Neuronal stem cell (in vitro differentiated cells): ENCODE results near the gene LPCAT1.

Source experiments
- DNase-seq: peaks from one replicate; pipeline ENCODE4 v3.0.0-alpha.2; 2013; ENCODE audit warnings: low spot score
- H2AFZ ChIP-seq: one replicate; pipeline ENCODE4 v1.6.1; 2013; ENCODE audit warnings: mild to moderate bottlenecking, low read length, inconsistent platforms
- H2AK5ac ChIP-seq: 2 replicates; pipeline ENCODE4 v1.6.1; 2013; ENCODE audit warnings: low read depth, mild to moderate bottlenecking, inconsistent platforms, low read length, moderate library complexity, mixed read lengths
- H2BK120ac ChIP-seq: 2 replicates; pipeline ENCODE4 v1.6.1; 2013; ENCODE audit warnings: low read depth, mild to moderate bottlenecking, inconsistent platforms, low read length, moderate library complexity, mixed read lengths
- H2BK12ac ChIP-seq: one replicate; pipeline ENCODE4 v1.6.1; 2013; ENCODE audit warnings: low read length, inconsistent platforms
- H2BK15ac ChIP-seq: 2 replicates; pipeline ENCODE4 v1.6.1; 2013; ENCODE audit warnings: mild to moderate bottlenecking, low read length, inconsistent platforms, mixed read lengths
- H2BK5ac ChIP-seq: one replicate; pipeline ENCODE4 v1.6.1; 2013; ENCODE audit warnings: inconsistent platforms, mild to moderate bottlenecking, low read length, moderate library complexity
- H3K14ac ChIP-seq: one replicate; pipeline ENCODE4 v1.6.1; 2013; ENCODE audit warnings: low read length, inconsistent platforms
- H3K18ac ChIP-seq: 2 replicates; pipeline ENCODE4 v1.6.1; 2013; ENCODE audit warnings: low read length, inconsistent platforms
- H3K23ac ChIP-seq: 2 replicates; pipeline ENCODE4 v1.6.1; 2013; ENCODE audit warnings: low read depth, mild to moderate bottlenecking, mixed read lengths, low read length, inconsistent platforms; ENCODE audit not compliant: poor library complexity
- H3K27ac ChIP-seq: replicated peaks from 3 replicates; pipeline ENCODE4 v1.5.1; 2013; ENCODE audit warnings: low read length, inconsistent platforms
- H3K27me3 ChIP-seq, 3 experiments: 2 replicates each; pipeline ENCODE4 v1.6.1; 2013; ENCODE audit warnings: low read length in 3 of 3, mild to moderate bottlenecking in 2 of 3, inconsistent platforms in 1 of 3, low read depth in 1 of 3, mixed read lengths in 1 of 3, moderate library complexity in 1 of 3; ENCODE audit not compliant: control insufficient read depth in 3 of 3, insufficient read depth in 3 of 3
- H3K36me3 ChIP-seq, 2 donors: replicated peaks in 1 of 2; 2 replicates each; pipeline ENCODE4 v1.6.1; 2013; ENCODE audit warnings: low read length in 2 of 2; ENCODE audit not compliant: control insufficient read depth in 2 of 2, insufficient read depth in 2 of 2
- H3K4ac ChIP-seq: 2 replicates; pipeline ENCODE4 v1.6.1; 2013; ENCODE audit warnings: inconsistent platforms, mild to moderate bottlenecking, low read length, moderate library complexity
- H3K4me1 ChIP-seq, 2 donors: 1 replicate in 1 of 2; 2 replicates in 1 of 2; pipeline ENCODE4 v1.6.1; 2013; ENCODE audit warnings: low read length in 2 of 2, low read depth in 1 of 2; ENCODE audit not compliant: control insufficient read depth in 2 of 2, insufficient read depth in 1 of 2
- H3K4me2 ChIP-seq: one replicate; pipeline ENCODE4 v1.6.1; 2013; ENCODE audit warnings: mild to moderate bottlenecking, low read length, inconsistent platforms; ENCODE audit not compliant: insufficient read depth, poor library complexity, severe bottlenecking
- H3K4me3 ChIP-seq, 2 donors: 2 replicates each; pipeline ENCODE4 v1.5.1; 2013; ENCODE audit warnings: low read length in 2 of 2, mild to moderate bottlenecking in 2 of 2, inconsistent platforms in 1 of 2, moderate library complexity in 1 of 2
- H3K79me1 ChIP-seq: one replicate; pipeline ENCODE4 v1.6.1; 2013; ENCODE audit warnings: low read depth, mild to moderate bottlenecking, inconsistent platforms, low read length, moderate library complexity
- H3K9ac ChIP-seq: one replicate; pipeline ENCODE4 v1.6.1; 2013; ENCODE audit warnings: mild to moderate bottlenecking, low read depth, low read length, inconsistent platforms; ENCODE audit not compliant: poor library complexity
- H3K9me3 ChIP-seq, 2 donors: replicated peaks in 1 of 2; 2 replicates each; pipeline versions ENCODE3 to v1.6.1; 2013; ENCODE audit warnings: low read length in 2 of 2, mild to moderate bottlenecking in 2 of 2, inconsistent platforms in 1 of 2, low read depth in 1 of 2, mixed read lengths in 1 of 2, moderate library complexity in 1 of 2; ENCODE audit not compliant: control insufficient read depth in 2 of 2, insufficient read depth in 1 of 2
- H4K8ac ChIP-seq: one replicate; pipeline ENCODE4 v1.6.1; 2013; ENCODE audit warnings: low read depth, mild to moderate bottlenecking, inconsistent platforms, low read length, moderate library complexity
- H4K91ac ChIP-seq: one replicate; pipeline ENCODE4 v1.6.1; 2013; ENCODE audit warnings: low read length, low read depth, mild to moderate bottlenecking, inconsistent platforms; ENCODE audit not compliant: poor library complexity
- WGBS, 2 donors: extraction: QIAGEN DNeasy Blood & Tissue Kit; methylation state at CpG; one replicate each; pipeline ENCODE4 v1.1.7; 2013; ENCODE audit warnings: missing lambda C conversion rate in 2 of 2, mixed read lengths in 1 of 2; ENCODE audit not compliant: insufficient read length in 2 of 2, insufficient replicate concordance in 1 of 2; ENCODE audit errors: extremely low coverage in 2 of 2; 5-methylcytosine and 5-hydroxymethylcytosine counted together

Gene LPCAT1

GRCh38 chr5:1474866-1475543 is 48.8 kb downstream of the LPCAT1 start:
- Histone ChIP-seq H3K9ac (peak overlapping the region; percentile 34), H2BK5ac (no peak overlapping the region), H3K4me1 (peaks cover 2 to 4% of the 10 kb centered on the region in 2 donors), H2AFZ (no peak overlapping the region), H2AK5ac (no peak overlapping the region), H3K4me3 (no peak overlapping the region), H3K14ac (no peak overlapping the region), H3K18ac (no peak overlapping the region), H3K36me3 (peaks cover 42 to 91% of the 10 kb centered on the region in 2 donors), H3K27me3 (no peaks in the 10 kb centered on the region), H3K27ac (no peak overlapping the region), H2BK120ac (no peak overlapping the region), H3K4ac (no peak overlapping the region), H4K91ac (no peak overlapping the region), H3K4me2 (no peak overlapping the region), H3K23ac (no peak overlapping the region), H2BK12ac (no peak overlapping the region), H4K8ac (no peak overlapping the region), H3K9me3 (no peaks in the 10 kb centered on the region), H2BK15ac (no peak overlapping the region), H3K79me1 (peaks cover 3% of the 10 kb centered on the region)
- WGBS, 2 donors = no CpG with 5 or more reads among the region's 24 CpGs
- no peak for DNase-seq

- peaks cover 44 to 85% of the 10 kb centered on the region in 2 donors for H3K36me3 ChIP-seq
- WGBS, 2 donors = no CpG with 5 or more reads among the region's 21 CpGs
- DNase-seq = no peak
Measured at GRCh38 chr5:1474183-1474839, 49.4 kb downstream of the LPCAT1 start.

DNA sequence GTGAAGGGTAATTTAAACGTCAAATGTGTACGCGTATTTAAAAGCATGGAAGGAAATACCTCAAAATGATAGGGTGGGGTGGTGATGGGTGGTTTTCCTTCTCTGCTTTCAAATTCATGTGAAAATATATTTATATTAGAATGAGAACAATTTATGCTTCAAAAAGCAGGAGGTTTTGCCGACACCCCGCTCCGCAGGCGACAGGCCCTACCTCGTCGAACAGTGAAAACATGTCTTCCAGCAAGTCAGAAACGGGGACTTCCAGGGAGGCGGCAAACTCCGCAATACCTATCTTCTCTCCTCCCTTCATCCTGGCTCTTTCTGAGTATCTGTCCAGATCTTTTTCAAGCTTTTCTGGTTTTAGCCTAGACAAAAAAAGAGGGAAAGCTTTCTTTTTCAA is 50.0 kb downstream of the LPCAT1 start:
- Histone ChIP-seq H3K4me1 (peaks cover 0 to 9% of the 10 kb centered on the region in 2 donors), H2BK15ac (no peak overlapping the region), H3K14ac (no peak overlapping the region), H3K9ac (no peak overlapping the region), H3K27ac (no peak overlapping the region), H2AFZ (no peak overlapping the region), H3K79me1 (peaks cover 3% of the 10 kb centered on the region), H2BK12ac (no peak overlapping the region), H2BK5ac (no peak overlapping the region), H3K4ac (no peak overlapping the region), H3K18ac (no peak overlapping the region), H4K8ac (no peak overlapping the region), H3K27me3 (no peaks in the 10 kb centered on the region), H3K4me2 (no peak overlapping the region), H3K9me3 (no peaks in the 10 kb centered on the region), H3K4me3 (no peak overlapping the region), H2BK120ac (no peak overlapping the region), H3K23ac (no peak overlapping the region), H4K91ac (no peak overlapping the region), H3K36me3 (peaks cover 44 to 80% of the 10 kb centered on the region in 2 donors), H2AK5ac (no peak overlapping the region)
- DNase-seq = no peak
- WGBS, 2 donors = no CpG with 5 or more reads among the region's 12 CpGs

More at GRCh38 chr5:1474183-1474839, 49.4 kb downstream of the LPCAT1 start:
- no peak overlapping the region for H3K4ac ChIP-seq
- no peak overlapping the region for H2BK12ac ChIP-seq
- H3K4me2 ChIP-seq = no peak overlapping the region
- no peak overlapping the region for H2BK5ac ChIP-seq
- no peak overlapping the region for H4K91ac ChIP-seq
- no peak overlapping the region for H2AFZ ChIP-seq
- H3K9me3 ChIP-seq = no peaks in the 10 kb centered on the region
- no peak overlapping the region for H4K8ac ChIP-seq
- peak overlapping the region; percentile 58 for H3K18ac ChIP-seq
- no peak overlapping the region for H3K14ac ChIP-seq
- H2AK5ac ChIP-seq = no peak overlapping the region
- H3K27ac ChIP-seq = no peak overlapping the region
- no peak overlapping the region for H3K4me3 ChIP-seq
- no peak overlapping the region for H3K23ac ChIP-seq
- no peak overlapping the region for H2BK15ac ChIP-seq
- H3K9ac ChIP-seq = no peak overlapping the region
- H3K79me1 ChIP-seq = no peaks in the 10 kb centered on the region
- no peaks in the 10 kb centered on the region for H3K27me3 ChIP-seq
- H3K4me1 ChIP-seq = peaks cover 0 to 6% of the 10 kb centered on the region in 2 donors
- H2BK120ac ChIP-seq = no peak overlapping the region

DNA sequence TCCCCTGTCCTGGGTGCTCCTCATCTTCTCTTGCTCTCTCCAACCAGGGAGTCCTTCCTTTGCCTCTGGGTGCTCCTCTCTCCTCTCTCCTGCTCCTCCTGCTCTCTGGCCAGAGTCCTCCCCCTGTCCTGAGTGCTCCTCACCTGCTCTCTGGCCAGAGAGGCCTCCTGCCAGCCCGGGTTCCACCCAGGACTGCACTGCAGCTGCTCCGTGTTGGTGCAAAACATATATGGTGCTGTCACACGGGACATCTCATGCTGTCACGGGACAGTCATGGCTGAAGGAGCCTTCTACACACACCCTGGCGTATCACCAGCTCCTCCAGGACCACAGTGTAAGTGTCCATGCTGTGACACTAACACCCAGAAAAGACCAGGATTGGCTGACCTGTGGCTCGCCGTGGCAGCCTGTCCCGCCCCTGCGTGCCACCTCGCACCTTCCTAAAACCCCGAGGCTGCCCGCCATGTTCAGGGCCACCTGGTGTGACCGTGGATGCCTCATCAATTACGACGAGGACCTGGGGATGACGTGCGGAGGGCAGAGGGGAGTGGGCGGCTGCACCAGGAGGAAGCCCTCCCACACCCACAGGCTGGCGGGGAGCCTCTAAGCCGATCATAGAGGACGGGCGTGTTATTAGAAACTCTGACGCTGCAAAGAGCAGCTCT is 50.7 kb downstream of the LPCAT1 start:
- Histone ChIP-seq H3K9me3 (no peaks in the 10 kb centered on the region), H4K91ac (no peak overlapping the region), H3K36me3 (peaks cover 45 to 76% of the 10 kb centered on the region in 2 donors), H3K9ac (no peak overlapping the region), H2AFZ (no peak overlapping the region), H3K4me2 (no peak overlapping the region), H3K23ac (peak overlapping the region; percentile 85), H3K27ac (no peak overlapping the region), H3K18ac (peak overlapping the region; percentile 48), H3K79me1 (peaks cover 3% of the 10 kb centered on the region), H3K27me3 (no peaks in the 10 kb centered on the region), H2BK120ac (no peak overlapping the region), H3K4me1 (peaks cover 0 to 9% of the 10 kb centered on the region in 2 donors), H2BK5ac (peak overlapping the region; percentile 90), H3K14ac (peak overlapping the region; percentile 71), H3K4me3 (no peak overlapping the region), H3K4ac (peak overlapping the region; percentile 37), H2BK15ac (no peak overlapping the region), H2AK5ac (no peak overlapping the region), H4K8ac (no peak overlapping the region), H2BK12ac (no peak overlapping the region)
- DNase-seq = no peak
- no CpG with 5 or more reads among the region's 23 CpGs for WGBS, 2 donors
